IPS-20b (cell line): ENCODE data around the gene SCRN2.
A peak's percentile ranks its signal among the peaks of the same experiment; 100 is the strongest.

Source experiments
- H3K27ac ChIP-seq: one replicate; pipeline ENCODE4 v1.5.1; 2013; ENCODE audit warnings: low read length
- H3K27me3 ChIP-seq: 2 replicates; pipeline ENCODE4 v1.6.1; 2013; ENCODE audit warnings: mild to moderate bottlenecking, low read length, inconsistent platforms; ENCODE audit not compliant: insufficient read depth
- H3K36me3 ChIP-seq: 2 replicates; pipeline ENCODE4 v1.6.1; 2013; ENCODE audit warnings: low read depth, mild to moderate bottlenecking, inconsistent platforms, low read length, moderate library complexity; ENCODE audit not compliant: insufficient read depth
- H3K4me1 ChIP-seq: 2 replicates; pipeline ENCODE4 v1.6.1; 2013; ENCODE audit warnings: mild to moderate bottlenecking, control low read depth, inconsistent platforms, low read length, moderate library complexity; ENCODE audit not compliant: insufficient read depth
- H3K4me3 ChIP-seq: 2 replicates; pipeline ENCODE4 v1.5.1; 2013; ENCODE audit warnings: mild to moderate bottlenecking, low read length, inconsistent platforms
- H3K9ac ChIP-seq: 2 replicates; pipeline ENCODE4 v1.6.1; 2013; ENCODE audit warnings: low read depth, mild to moderate bottlenecking, inconsistent platforms, low read length, moderate library complexity
- H3K9me3 ChIP-seq: 2 replicates; pipeline ENCODE4 v1.6.1; 2013; ENCODE audit warnings: mild to moderate bottlenecking, low read depth, low read length, inconsistent platforms; ENCODE audit not compliant: insufficient read depth

SCRN2 gene

GRCh38 chr17:47789611-47790561 is 51.2 kb downstream of the SCRN2 start:
- Histone ChIP-seq H3K4me3 (peak overlapping the region; percentile 79), H3K27ac (no peak overlapping the region), H3K9me3 (no peaks in the 10 kb centered on the region), H3K4me1 (no peaks in the 10 kb centered on the region), H3K9ac (peak overlapping the region; percentile 70; the same call in 1 of the 2 replicates), H3K27me3 (peaks cover 70% of the 10 kb centered on the region), H3K36me3 (no peaks in the 10 kb centered on the region)
